ENCODE data around the gene STIM1. TPM values are rescaled to one million over a fixed set of nuclear protein-coding genes. Genes with fewer than 3 reads are reported as not detected.

STIM1 gene
- total RNA-seq, 1 experiment from 2014 or later: 18.0 TPM

DNA sequence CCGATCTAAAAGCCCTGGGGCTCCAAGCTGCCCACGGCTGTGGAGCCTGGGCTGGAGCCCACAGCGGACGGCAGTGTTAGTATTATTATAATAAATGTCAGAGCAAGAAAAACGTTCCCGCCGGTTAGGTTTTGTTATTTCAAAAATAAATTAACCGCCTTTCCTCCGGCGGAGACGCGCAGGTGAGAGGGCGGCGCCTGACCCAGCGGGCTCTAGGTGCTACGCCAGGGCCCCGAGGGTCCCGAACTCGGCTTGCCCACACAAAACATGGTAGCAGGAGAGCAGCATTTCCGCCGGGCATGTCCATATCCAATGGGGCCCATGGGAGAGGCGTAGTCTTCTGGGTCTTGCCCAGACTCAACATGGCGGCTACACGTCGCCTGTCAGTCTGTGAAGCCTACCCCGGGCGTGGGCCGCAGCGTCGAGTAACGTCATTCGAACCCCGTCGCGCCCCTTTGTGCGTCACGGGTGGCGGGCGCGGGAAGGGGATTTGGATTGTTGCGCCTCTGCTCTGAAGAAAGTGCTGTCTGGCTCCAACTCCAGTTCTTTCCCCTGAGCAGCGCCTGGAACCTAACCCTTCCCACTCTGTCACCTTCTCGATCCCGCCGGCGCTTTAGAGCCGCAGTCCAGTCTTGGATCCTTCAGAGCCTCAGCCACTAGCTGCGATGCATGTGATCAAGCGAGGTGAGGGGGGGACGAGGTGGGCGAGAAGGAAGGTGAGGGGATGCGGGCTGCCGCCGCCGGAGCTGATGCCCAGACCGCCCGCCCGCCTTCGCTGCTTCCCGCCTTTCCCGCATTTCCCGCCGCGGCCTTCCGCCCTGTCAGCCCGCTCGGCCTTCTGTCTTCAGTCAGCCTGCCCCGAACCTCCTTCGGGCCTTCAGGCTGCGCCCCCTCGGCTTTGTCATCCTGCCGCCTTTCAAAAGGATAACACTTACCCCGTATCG, 239.2 kb downstream of the STIM1 start, which contains the start of gene RRM1 (continued):
- no peak for TF ChIP-seq ZNF532 (CRISPR knock-in tag; IDR thresholded peaks at IDR 0.05; ENCODE audit: borderline replicate concordance)
- peak; percentile 92 for TF ChIP-seq E2F4 (CRISPR knock-in tag; IDR thresholded peaks at IDR 0.05; ENCODE audit: borderline replicate concordance, low read depth)
- no peak for TF ChIP-seq ZNF512 (CRISPR knock-in tag; IDR thresholded peaks at IDR 0.05; ENCODE audit: borderline replicate concordance)
- TF ChIP-seq NFE2L1 (CRISPR knock-in tag; IDR thresholded peaks at IDR 0.05): peak; percentile 90; the same call in 1 of the 2 replicates
- TF ChIP-seq CTCF (IDR thresholded peaks at IDR 0.05): no peak
- TF ChIP-seq, protein P1, sequence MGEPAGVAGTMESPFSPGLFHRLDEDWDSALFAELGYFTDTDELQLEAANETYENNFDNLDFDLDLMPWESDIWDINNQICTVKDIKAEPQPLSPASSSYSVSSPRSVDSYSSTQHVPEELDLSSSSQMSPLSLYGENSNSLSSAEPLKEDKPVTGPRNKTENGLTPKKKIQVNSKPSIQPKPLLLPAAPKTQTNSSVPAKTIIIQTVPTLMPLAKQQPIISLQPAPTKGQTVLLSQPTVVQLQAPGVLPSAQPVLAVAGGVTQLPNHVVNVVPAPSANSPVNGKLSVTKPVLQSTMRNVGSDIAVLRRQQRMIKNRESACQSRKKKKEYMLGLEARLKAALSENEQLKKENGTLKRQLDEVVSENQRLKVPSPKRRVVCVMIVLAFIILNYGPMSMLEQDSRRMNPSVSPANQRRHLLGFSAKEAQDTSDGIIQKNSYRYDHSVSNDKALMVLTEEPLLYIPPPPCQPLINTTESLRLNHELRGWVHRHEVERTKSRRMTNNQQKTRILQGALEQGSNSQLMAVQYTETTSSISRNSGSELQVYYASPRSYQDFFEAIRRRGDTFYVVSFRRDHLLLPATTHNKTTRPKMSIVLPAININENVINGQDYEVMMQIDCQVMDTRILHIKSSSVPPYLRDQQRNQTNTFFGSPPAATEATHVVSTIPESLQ (CRISPR knock-in tag; IDR thresholded peaks at IDR 0.05): no peak
- no peak for TF ChIP-seq ZNF671 (CRISPR knock-in tag; IDR thresholded peaks at IDR 0.05)
- peak; percentile 93 for TF ChIP-seq SP1 (CRISPR knock-in tag; conservative IDR thresholded peaks at IDR 0.05)
- TF ChIP-seq TP53 (CRISPR knock-in tag; IDR thresholded peaks at IDR 0.05): no peak

- no peaks in the 10 kb centered on the region for H3K27me3 Mint-ChIP-seq (ENCODE audit: low read depth)
- peaks cover 3% of the 10 kb centered on the region; the same call in 1 of the 2 replicates for H3K36me3 Mint-ChIP-seq
- ATAC-seq: no peak
- CTCF ChIA-PET: interaction anchor here (1.3 to 1.6 kb wide), 2 partner anchors 241 kb away, joined by 3 to 7 read pairs; partner anchors contain the start of gene STIM1
- TF ChIP-seq PRDM15 (CRISPR knock-in tag; IDR thresholded peaks at IDR 0.05) (no peak), SMAD3 (CRISPR knock-in tag; IDR thresholded peaks at IDR 0.05; ENCODE audit: borderline replicate concordance) (no peak), ZNF317 (CRISPR knock-in tag; IDR thresholded peaks at IDR 0.05; ENCODE audit: borderline replicate concordance, low read depth) (no peak), FOXK1 (CRISPR knock-in tag; IDR thresholded peaks at IDR 0.05) (no peak), ZNF396 (CRISPR knock-in tag; IDR thresholded peaks at IDR 0.05; ENCODE audit: borderline replicate concordance) (no peak), ZNF232 (CRISPR knock-in tag; IDR thresholded peaks at IDR 0.05) (no peak), CBFB (CRISPR knock-in tag; IDR thresholded peaks at IDR 0.05; ENCODE audit: low read depth) (no peak), NFATC4 (CRISPR knock-in tag; IDR thresholded peaks at IDR 0.05) (no peak), SP1 (CRISPR knock-in tag; conservative IDR thresholded peaks at IDR 0.05) (no peak), IRF2 (CRISPR knock-in tag; IDR thresholded peaks at IDR 0.05; ENCODE audit: borderline replicate concordance, low read depth) (no peak), JUN (CRISPR knock-in tag; IDR thresholded peaks at IDR 0.05) (no peak)
- no peak for DNase-seq (ENCODE audit: low spot score)
- POLR2A ChIA-PET: no interaction called here
- no peaks in the 10 kb centered on the region for H3K9me3 Mint-ChIP-seq
- H3K4me3 Mint-ChIP-seq: peak overlapping the region; percentile 86
- peak overlapping the region; percentile 90; the same call in 1 of the 2 replicates for H3K27ac Mint-ChIP-seq
- peaks cover 25% of the 10 kb centered on the region for H3K4me1 Mint-ChIP-seq
These were observed 240.2 kb downstream of the STIM1 start for GRCh38 chr11:4095509-4096230.

All from WTC11 (cell line).